A549 (cell line): ENCODE results near the gene GPR35. TPM values are rescaled to one million over a fixed set of nuclear protein-coding genes. Genes with fewer than 3 reads are reported as not detected.

Experiments used
- ATAC-seq, 2 experiments: fragments of 200-7000 bp in 1 of 2; fragments of >200 bp in 1 of 2; cut with Nextera tagmentation in 1 of 2; cut with Tn5 transposase in 1 of 2; 3 replicates each; pipeline versions ENCODE4 v1.8.0 to v1.9.1; 2018 to 2020; ENCODE audit warnings: mild to moderate bottlenecking in 1 of 2, moderate library complexity in 1 of 2
- CTCF ChIA-PET: fragments of 300-600 bp; sonication (Branson Sonifier 250); formaldehyde crosslinking; extraction: SDS; loops from one replicate; lab custom pipeline; 2021; ENCODE audit warnings: antibody characterized with exemption, inconsistent platforms; lab: Yijun Ruan, JAX
- POLR2A ChIA-PET: fragments of 350-600 bp; formaldehyde crosslinking; extraction: SDS; loops from one replicate; lab custom pipeline; 2021; ENCODE audit warnings: antibody characterized with exemption, inconsistent platforms; lab: Yijun Ruan, JAX
- DNase-seq, 2 experiments: peaks; one replicate each; pipeline versions ENCODE4 v3.0.0 to v3.0.0-alpha.2; 2011 to 2016; ENCODE audit warnings: low read depth in 1 of 2, low spot score in 1 of 2
- FAIRE-seq: peaks from 2 replicates; lab custom pipeline; 2011; peaks lifted over from hg19 to GRCh38; lab: Jason Lieb, UNC
- H3K27ac ChIP-seq, 2 experiments: fragments of >200 bp; sonication (Bioruptor Twin); formaldehyde crosslinking; 3 replicates each; pipeline ENCODE4 v1.5.1; 2016 to 2017
- H3K4me1 ChIP-seq: fragments of >200 bp; sonication (Bioruptor Twin); formaldehyde crosslinking; 3 replicates; pipeline ENCODE4 v1.6.1; 2016
- H3K4me2 ChIP-seq: fragments of >200 bp; sonication (Bioruptor Twin); formaldehyde crosslinking; 3 replicates; pipeline ENCODE4 v1.6.1; 2016
- H3K4me3 ChIP-seq: fragments of >200 bp; sonication (Bioruptor Twin); formaldehyde crosslinking; 3 replicates; pipeline ENCODE4 v1.5.1; 2016
- H3K9me3 ChIP-seq: fragments of >200 bp; sonication (Bioruptor Twin); formaldehyde crosslinking; 3 replicates; pipeline ENCODE4 v1.6.1; 2016
- BHLHE40 ChIP-seq: IDR thresholded peaks from 2 replicates; pipeline ENCODE4 v1.6.1; 2012; ENCODE audit warnings: low read depth, low read length, inconsistent platforms
- CBX2 ChIP-seq: fragments of 200-600 bp; sonication (generic); IDR thresholded peaks from 2 replicates; pipeline ENCODE4 v1.6.1; 2016; ENCODE audit warnings: low read depth, mild to moderate bottlenecking, borderline replicate concordance
- CEBPB ChIP-seq, 2 experiments: fragments of >200 bp in 1 of 2; sonication (Bioruptor Twin) in 1 of 2; formaldehyde crosslinking in 1 of 2; IDR thresholded peaks; 2 replicates each; pipeline ENCODE4 v1.6.1; 2012 to 2016
- FOSL2 ChIP-seq, 2 experiments: fragments of 450-650 bp in 1 of 2; fragments of >200 bp in 1 of 2; sonication (Bioruptor Twin) in 1 of 2; formaldehyde crosslinking; IDR thresholded peaks; 2 replicates each; pipeline versions ENCODE4 v1.5.0 to v1.6.1; 2016 to 2020; ENCODE audit warnings: mild to moderate bottlenecking in 1 of 2, moderate library complexity in 1 of 2
- GATA3 ChIP-seq: IDR thresholded peaks from 2 replicates; pipeline ENCODE4 v1.6.1; 2012; ENCODE audit warnings: borderline replicate concordance
- HEYL ChIP-seq: fragments of 250-450 bp; sonication (Bioruptor Pico); IDR thresholded peaks from 2 replicates; pipeline ENCODE4 v1.8.0; 2021; ENCODE audit warnings: mild to moderate bottlenecking, moderate library complexity
- JUN ChIP-seq, 2 experiments: fragments of >200 bp; sonication (Bioruptor Twin); formaldehyde crosslinking; IDR thresholded peaks; 2 replicates in 1 of 2; 3 replicates in 1 of 2; pipeline ENCODE4 v1.6.1; 2016 to 2017
- JUNB ChIP-seq: fragments of >200 bp; sonication (Bioruptor Twin); formaldehyde crosslinking; IDR thresholded peaks from 2 replicates; pipeline ENCODE4 v1.6.1; 2016
- KDM1A ChIP-seq: fragments of 200-600 bp; sonication (generic); IDR thresholded peaks from 2 replicates; pipeline ENCODE4 v1.6.1; 2016; ENCODE audit warnings: low read depth, mild to moderate bottlenecking
- MAX ChIP-seq: IDR thresholded peaks from 2 replicates; pipeline ENCODE4 v1.6.1; 2012
- MYC ChIP-seq: IDR thresholded peaks from 2 replicates; pipeline ENCODE4 v1.6.1; 2012; ENCODE audit warnings: mild to moderate bottlenecking, inconsistent platforms, low read length, improper control_type of control experiment, borderline replicate concordance
- NPAS2 ChIP-seq: fragments of 250-450 bp; sonication (Bioruptor Pico); IDR thresholded peaks from 2 replicates; pipeline ENCODE4 v1.8.0; 2022; ENCODE audit warnings: mild to moderate bottlenecking, moderate library complexity, borderline replicate concordance
- PBX3 ChIP-seq: IDR thresholded peaks from 2 replicates; pipeline ENCODE4 v1.6.1; 2012
- POLR2AphosphoS2 ChIP-seq: conservative IDR thresholded peaks from 2 replicates; pipeline ENCODE4 v1.6.1; 2012; ENCODE audit warnings: low read length, improper control_type of control experiment, inconsistent platforms
- RARB ChIP-seq: fragments of 250-450 bp; sonication (Bioruptor Pico); IDR thresholded peaks from 2 replicates; pipeline ENCODE4 v1.8.0; 2021; ENCODE audit warnings: mild to moderate bottlenecking, moderate library complexity
- SMC3 ChIP-seq: fragments of >200 bp; sonication (Bioruptor Twin); formaldehyde crosslinking; IDR thresholded peaks from 3 replicates; pipeline ENCODE4 v1.6.1; 2018; ENCODE audit warnings: inconsistent platforms
- SREBF2 ChIP-seq: fragments of 450-650 bp; IDR thresholded peaks from 2 replicates; pipeline ENCODE4 v1.6.1; 2014; ENCODE audit warnings: mild to moderate bottlenecking, moderate library complexity
- USF2 ChIP-seq: fragments of 450-650 bp; IDR thresholded peaks from 2 replicates; pipeline ENCODE4 v1.6.1; 2014; ENCODE audit warnings: antibody characterized with exemption
- ZSCAN20 ChIP-seq: fragments of 250-450 bp; sonication (Bioruptor Pico); IDR thresholded peaks from 2 replicates; pipeline ENCODE4 v1.8.0; 2022; ENCODE audit warnings: mild to moderate bottlenecking, moderate library complexity
- WGBS: methylation state at CpG from one replicate; pipeline ENCODE4 v1.1.6; 2017; ENCODE audit errors: missing lambda C conversion rate; 5-methylcytosine and 5-hydroxymethylcytosine counted together
- polyA plus RNA-seq, 4 experiments: library from polyadenylated mRNA; depleted of rRNA in 3 of 4; stranded (reverse); fragments of >200 nt; fragmentation: RNase III in 1 of 4; extraction: RNeasy Plus Mini Kit Qiagen cat#74134 plus additional on column Dnase treatment in 1 of 4; gene quantifications; 2 replicates in 3 of 4; 3 replicates in 1 of 4; pipeline ENCODE4 v1.2.3, GENCODE V29; 2011 to 2017
- TF ChIP-seq, protein P1 (sequence below): fragments of >200 bp; sonication (Bioruptor Twin); formaldehyde crosslinking; IDR thresholded peaks from 3 replicates; pipeline ENCODE4 v1.5.1; 2016

GPR35 gene
- polyA plus RNA-seq, 2 of the 4 experiments (the other 2 are of a cell fraction), result 0.65 to 0.90 TPM

- POLR2A ChIA-PET, result interaction anchor here (1.7 to 2.0 kb wide), 3 partner anchors 10 to 18 kb away, joined by 9 to 21 read pairs (median 16); partner anchors contain the start of genes DUSP28 and RNPEPL1
- TF ChIP-seq CBX2 (no peak), SMC3 (no peak), JUN (IDR thresholded peaks at IDR 0.05) (no peak), KDM1A (no peak), CEBPB (IDR thresholded peaks at IDR 0.05) (no peak), JUNB (no peak), NPAS2 (CRISPR knock-in tag) (no peak), MAX (no peak), USF2 (no peak), SREBF2 (no peak), RARB (CRISPR knock-in tag) (no peak)
- TF ChIP-seq, all 56 proteins: peak for 0
- no peak for FAIRE-seq
- Histone ChIP-seq H3K4me1 (peaks cover 23% of the 10 kb centered on the region), H3K4me3 (no peak overlapping the region), H3K9me3 (no peaks in the 10 kb centered on the region), H3K4me2 (peak overlapping the region; percentile 70), H3K27ac (peak overlapping the region; percentile 29 to 81)
- CTCF ChIA-PET, result interaction anchor here (0.7 to 7.3 kb wide), 6 partner anchors 9 to 261 kb away, joined by 3 to 76 read pairs (median 6); partner anchors contain the start of gene RNPEPL1
- peak in 1 of 2 experiments; percentile 6; a peak in 3 of 6 replicates for ATAC-seq
- DNase-seq, result no peak
- 91% methylated on average over 10 of the region's 12 CpGs for WGBS
Measured at GRCh38 chr2:240579071-240579762, 46.1 kb upstream of the GPR35 start.

DNA sequence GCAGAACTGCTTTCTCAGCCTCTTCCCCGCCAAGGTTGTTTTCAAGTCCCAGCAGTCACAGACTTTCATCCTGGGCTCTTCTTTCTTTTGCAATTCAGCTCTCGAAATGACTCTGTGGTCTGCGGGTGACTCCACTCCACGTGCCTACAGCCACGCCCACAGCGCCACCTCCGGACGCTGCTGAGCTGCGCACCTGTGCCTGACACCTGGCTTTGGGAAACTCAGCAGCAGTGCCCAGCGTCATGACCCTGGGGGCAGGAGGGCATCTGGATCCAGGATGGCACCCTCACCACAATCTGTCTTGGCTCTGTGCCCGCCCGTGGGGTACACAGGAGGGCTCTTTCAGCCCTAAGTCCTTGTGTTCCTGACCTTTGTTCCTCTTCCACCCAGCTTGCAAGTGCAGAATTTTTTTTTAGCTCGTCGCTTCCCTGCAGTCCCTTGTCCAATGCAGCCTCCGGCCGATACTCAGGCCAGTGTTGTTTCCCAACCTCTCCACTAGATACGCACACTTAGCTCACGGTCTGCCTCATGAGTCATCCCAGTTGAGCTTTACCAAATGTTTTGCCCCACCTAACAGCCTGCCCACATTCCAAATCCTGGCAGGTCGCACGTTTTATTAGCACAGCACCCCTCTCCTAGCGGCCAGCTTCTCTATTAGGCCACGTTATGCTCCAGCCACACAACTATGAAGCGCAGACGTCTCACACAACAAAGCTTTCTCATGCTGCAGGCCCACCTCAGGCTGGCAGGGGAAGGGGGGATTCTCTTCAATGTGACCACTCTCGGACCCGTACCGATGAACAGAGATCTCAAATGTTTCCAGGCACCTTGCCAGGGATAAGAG, 45.3 kb upstream of the GPR35 start:
- CTCF ChIA-PET, result interaction anchor here (0.6 to 7.3 kb wide), 8 partner anchors 8 to 260 kb away, joined by 3 to 76 read pairs (median 4); partner anchors contain the start of gene RNPEPL1
- DNase-seq (peak in 1 of 2 experiments; percentile 82), FAIRE-seq (no peak), ATAC-seq (peak; percentile 88 to 90)
- WGBS, result 24% methylated on average over 26 of the region's 27 CpGs
- Histone ChIP-seq H3K4me2 (peak overlapping the region; percentile 70), H3K27ac (peak overlapping the region; percentile 29 to 81), H3K4me3 (0 out of 3 replicates have a peak overlapping the region, but pooled peaks have one; percentile 2), H3K4me1 (peaks cover 31% of the 10 kb centered on the region), H3K9me3 (no peaks in the 10 kb centered on the region)
- POLR2A ChIA-PET, result interaction anchor here (1.7 to 2.0 kb wide), 3 partner anchors 11 to 19 kb away, joined by 9 to 21 read pairs (median 16); partner anchors contain the start of genes DUSP28 and RNPEPL1
- TF ChIP-seq GATA3 (0 out of 2 replicates have a peak, but pooled peaks have one; percentile 7), CEBPB (IDR thresholded peaks at IDR 0.05) (peak; percentile 12 to 60; a peak in 2 of 4 replicates), FOSL2 (IDR thresholded peaks at IDR 0.05) (no peak), FOSL2 (CRISPR knock-in tag; IDR thresholded peaks at IDR 0.05) (peak; percentile 86), MAX (peak; percentile 71), BHLHE40 (peak; percentile 82), ZSCAN20 (CRISPR knock-in tag) (no peak), RARB (CRISPR knock-in tag) (no peak), MYC (peak; percentile 75; the same call in 1 of the 2 replicates), USF2 (no peak), POLR2AphosphoS2 (no peak), PBX3 (peak; percentile 12; the same call in 1 of the 2 replicates), HEYL (CRISPR knock-in tag) (no peak)
- TF ChIP-seq, protein P1, sequence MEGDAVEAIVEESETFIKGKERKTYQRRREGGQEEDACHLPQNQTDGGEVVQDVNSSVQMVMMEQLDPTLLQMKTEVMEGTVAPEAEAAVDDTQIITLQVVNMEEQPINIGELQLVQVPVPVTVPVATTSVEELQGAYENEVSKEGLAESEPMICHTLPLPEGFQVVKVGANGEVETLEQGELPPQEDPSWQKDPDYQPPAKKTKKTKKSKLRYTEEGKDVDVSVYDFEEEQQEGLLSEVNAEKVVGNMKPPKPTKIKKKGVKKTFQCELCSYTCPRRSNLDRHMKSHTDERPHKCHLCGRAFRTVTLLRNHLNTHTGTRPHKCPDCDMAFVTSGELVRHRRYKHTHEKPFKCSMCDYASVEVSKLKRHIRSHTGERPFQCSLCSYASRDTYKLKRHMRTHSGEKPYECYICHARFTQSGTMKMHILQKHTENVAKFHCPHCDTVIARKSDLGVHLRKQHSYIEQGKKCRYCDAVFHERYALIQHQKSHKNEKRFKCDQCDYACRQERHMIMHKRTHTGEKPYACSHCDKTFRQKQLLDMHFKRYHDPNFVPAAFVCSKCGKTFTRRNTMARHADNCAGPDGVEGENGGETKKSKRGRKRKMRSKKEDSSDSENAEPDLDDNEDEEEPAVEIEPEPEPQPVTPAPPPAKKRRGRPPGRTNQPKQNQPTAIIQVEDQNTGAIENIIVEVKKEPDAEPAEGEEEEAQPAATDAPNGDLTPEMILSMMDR, result no peak; the same call in 2 of the 3 replicates
